ENCODE results near the gene GGCT. TPM values are rescaled to one million over a fixed set of nuclear protein-coding genes. Genes with fewer than 3 reads are reported as not detected.

Gene GGCT
- polyA plus RNA-seq, 3 donors, result 63.0 to 76.3 (median 63.1) TPM

Other genes with a start within 250 kb of the GGCT start
- gene ZNRF2, start 220.2 kb downstream of the GGCT start, polyA plus RNA-seq (ENCODE audit: insufficient read length in 3 of 3), result 10 to 100 TPM; 14.5 to 15.9 (median 15.3) TPM
- 10 to 100 TPM in 2 of 3 donors, 1 to 10 TPM in 1; 7.3 to 11.1 (median 11.0) TPM for gene NOD1, start 26.0 kb downstream of the GGCT start, polyA plus RNA-seq (ENCODE audit: insufficient read length in 3 of 3)
- gene GARS1, start 90.0 kb upstream of the GGCT start, polyA plus RNA-seq (ENCODE audit: insufficient read length in 3 of 3), result 100 to 1,000 TPM in 1 of 3 donors, 10 to 100 TPM in 2; 81.7 to 102 (median 93.7) TPM
- gene CRHR2, start 177.6 kb upstream of the GGCT start, polyA plus RNA-seq (ENCODE audit: insufficient read length in 3 of 3), result under 1 TPM in 2 of 3 donors, not detected in 1; 0.20 to 0.22 TPM
- gene INMT, start 247.3 kb upstream of the GGCT start, polyA plus RNA-seq (ENCODE audit: insufficient read length in 3 of 3), result 1 to 10 TPM; 1.1 to 1.5 (median 1.3) TPM